RWPE2 (cell line): ENCODE data around the gene SLC26A2.

Source experiments
- ATAC-seq: fragments of 200-7000 bp; cut with Tn5 transposase; 3 replicates; pipeline ENCODE4 v1.9.1; 2021; ENCODE audit warnings: low read depth
- DNase-seq: peaks from one replicate; pipeline ENCODE4 v3.0.0-alpha.2; 2020; ENCODE audit warnings: low spot score
- H3K27ac ChIP-seq: fragments of 450-650 bp; 2 replicates; pipeline ENCODE4 v1.5.1; 2017; ENCODE audit warnings: mild to moderate bottlenecking; ENCODE audit not compliant: poor library complexity, severe bottlenecking
- H3K27me3 ChIP-seq: fragments of 250-450 bp; sonication (Bioruptor Pico); 2 replicates; pipeline ENCODE4 v1.5.1; 2021; ENCODE audit warnings: mild to moderate bottlenecking, moderate library complexity; ENCODE audit not compliant: insufficient read depth, poor library complexity, severe bottlenecking
- H3K36me3 ChIP-seq: fragments of 250-450 bp; sonication (Bioruptor Pico); 2 replicates; pipeline ENCODE4 v1.5.1; 2020; ENCODE audit warnings: low read depth, mild to moderate bottlenecking, moderate library complexity
- H3K4me1 ChIP-seq: fragments of 250-450 bp; sonication (Bioruptor Pico); 2 replicates; pipeline ENCODE4 v1.5.1; 2021; ENCODE audit warnings: mild to moderate bottlenecking, moderate library complexity; ENCODE audit not compliant: insufficient read depth, poor library complexity, severe bottlenecking
- H3K4me3 ChIP-seq: fragments of 250-450 bp; sonication (Bioruptor Pico); 2 replicates; pipeline ENCODE4 v1.5.1; 2021; ENCODE audit warnings: mild to moderate bottlenecking, moderate library complexity; ENCODE audit not compliant: severe bottlenecking
- H3K9me3 ChIP-seq: fragments of 250-450 bp; sonication (Bioruptor Pico); 2 replicates; pipeline ENCODE4 v1.5.1; 2021; ENCODE audit warnings: mild to moderate bottlenecking, moderate library complexity; ENCODE audit not compliant: severe bottlenecking
- CTCF ChIP-seq: fragments of 450-650 bp; IDR thresholded peaks from one replicate; pipeline ENCODE4 v1.5.1; 2017; ENCODE audit warnings: mild to moderate bottlenecking, moderate library complexity; ENCODE audit not compliant: poor library complexity, severe bottlenecking

SLC26A2 gene

GRCh38 chr5:149996205-149996890 is 35.8 kb downstream of the SLC26A2 start:
- no peaks in the 10 kb centered on the region; the same call in 1 of the 2 replicates for H3K36me3 ChIP-seq
- H3K27me3 ChIP-seq: no peaks in the 10 kb centered on the region
- no peak for DNase-seq
- no peak for ATAC-seq
- no peak for TF ChIP-seq CTCF
- peaks cover 5% of the 10 kb centered on the region for H3K4me1 ChIP-seq
- no peak overlapping the region for H3K27ac ChIP-seq
- no peak overlapping the region for H3K4me3 ChIP-seq
- H3K9me3 ChIP-seq: no peaks in the 10 kb centered on the region

GRCh38 chr5:149998281-149998680 is 37.7 kb downstream of the SLC26A2 start:
- ATAC-seq (no peak), DNase-seq (no peak)
- no peak overlapping the region for H3K4me3 ChIP-seq
- peaks cover 14% of the 10 kb centered on the region for H3K36me3 ChIP-seq
- TF ChIP-seq CTCF: no peak
- H3K27me3 ChIP-seq: no peaks in the 10 kb centered on the region
- H3K4me1 ChIP-seq: peaks cover 16% of the 10 kb centered on the region
- H3K27ac ChIP-seq: no peak overlapping the region
- H3K9me3 ChIP-seq: no peaks in the 10 kb centered on the region

DNA sequence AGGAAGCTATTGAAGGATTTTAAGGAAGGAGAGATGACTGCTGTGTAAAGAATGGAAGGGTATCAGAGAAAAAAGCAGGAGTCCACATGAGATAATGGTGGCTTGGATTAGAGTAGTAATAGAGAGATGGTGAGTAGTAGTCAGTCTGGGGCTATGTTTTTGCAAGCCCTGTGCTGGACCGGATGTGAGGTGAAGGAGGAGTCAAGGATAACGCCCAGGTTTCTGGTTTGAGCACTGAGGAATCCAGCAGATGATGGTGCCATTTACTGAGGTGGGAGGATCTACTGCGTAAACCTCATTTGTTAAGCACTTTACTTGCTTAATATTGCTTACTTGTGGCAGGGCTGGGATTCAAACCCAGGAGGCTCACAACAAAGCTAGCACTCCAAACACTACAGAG is 38.8 kb downstream of the SLC26A2 start:
- H3K4me1 ChIP-seq: peaks cover 16% of the 10 kb centered on the region
- no peak for DNase-seq
- H3K4me3 ChIP-seq: peak overlapping the region; percentile 60
- no peak for TF ChIP-seq CTCF
- H3K9me3 ChIP-seq: no peaks in the 10 kb centered on the region
- peaks cover 19% of the 10 kb centered on the region for H3K36me3 ChIP-seq
- no peaks in the 10 kb centered on the region for H3K27me3 ChIP-seq
- no peak for ATAC-seq
- peak overlapping the region; percentile 69 for H3K27ac ChIP-seq

GRCh38 chr5:149999866-150000255 is 39.3 kb downstream of the SLC26A2 start:
- H3K4me3 ChIP-seq: peak overlapping the region; percentile 60
- H3K27ac ChIP-seq: peak overlapping the region; percentile 69
- ATAC-seq: no peak
- no peak for TF ChIP-seq CTCF
- peaks cover 16% of the 10 kb centered on the region for H3K4me1 ChIP-seq
- no peaks in the 10 kb centered on the region for H3K27me3 ChIP-seq
- H3K36me3 ChIP-seq: peaks cover 24% of the 10 kb centered on the region
- DNase-seq: no peak
- H3K9me3 ChIP-seq: no peaks in the 10 kb centered on the region

DNA sequence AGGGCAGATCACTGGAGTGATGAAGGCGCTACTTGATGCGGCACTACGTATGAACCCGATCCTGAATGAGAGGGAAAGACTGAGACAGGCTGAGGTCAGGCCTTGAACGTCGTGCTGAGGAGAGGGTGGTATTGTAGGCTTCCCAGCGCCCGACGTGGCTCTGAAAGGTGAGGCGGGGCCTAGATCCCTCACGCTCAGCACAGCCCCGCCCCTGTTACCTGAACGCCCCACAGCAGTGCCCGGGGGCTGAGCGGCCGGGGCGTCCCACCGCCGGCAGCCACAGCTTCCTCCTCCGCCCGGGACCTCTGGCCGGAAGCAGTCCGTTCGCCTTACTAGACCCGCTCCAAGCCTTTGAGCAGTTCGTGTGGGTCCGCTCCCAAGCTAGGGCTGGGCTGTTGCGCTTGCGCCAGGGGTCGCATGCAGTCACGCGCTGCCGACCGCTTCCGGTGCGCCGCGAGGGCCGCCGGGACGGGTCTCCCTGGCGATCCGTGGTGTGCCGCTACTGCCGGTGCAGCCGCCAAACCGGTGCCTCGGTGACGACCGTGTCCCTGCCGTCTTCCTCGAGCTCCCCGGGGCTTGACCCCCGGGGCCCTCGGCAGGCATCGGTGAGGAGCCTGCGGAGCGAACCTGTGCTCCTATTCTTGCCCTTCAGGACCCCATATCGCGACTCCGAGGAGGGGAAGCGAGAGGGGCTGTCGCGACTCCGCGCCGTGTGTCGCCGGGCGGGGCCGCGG is 39.9 kb downstream of the SLC26A2 start, which contains the start of the genes HMGXB3 and TIGD6:
TSS of gene HMGXB3 (plus strand) at position 484 of the 734 bp plus-strand sequence. CDS start 4,114 bp downstream, outside the sequence.
TSS of gene TIGD6 (minus strand) at position 399 of the 734 bp plus-strand sequence. CDS start 4,306 bp downstream, outside the sequence.
- H3K27me3 ChIP-seq: no peaks in the 10 kb centered on the region
- peaks cover 28% of the 10 kb centered on the region for H3K36me3 ChIP-seq
- no peak for TF ChIP-seq CTCF
- H3K4me1 ChIP-seq: peaks cover 16% of the 10 kb centered on the region
- peak within 1 kb of the TSS; percentile 69 for H3K27ac ChIP-seq
- H3K9me3 ChIP-seq: no peaks in the 10 kb centered on the region
- ATAC-seq (peak; percentile 92), DNase-seq (peak; percentile 97)
- peak within 1 kb of the TSS; percentile 60 for H3K4me3 ChIP-seq
